HCT116 (cell line): ENCODE measurements around the gene TMEM217. TPM values are rescaled to one million over a fixed set of nuclear protein-coding genes. Genes with fewer than 3 reads are reported as not detected.

Experiments used
- ATAC-seq: fragments of 200-7000 bp; cut with Tn5 transposase; 2 replicates; pipeline ENCODE4 v1.9.1; 2020; ENCODE audit warnings: mild to moderate bottlenecking, moderate library complexity
- BruUV-seq: library from RNA; stranded (reverse); fragments of 400-500 nt; replicated peaks from 2 replicates; lab custom pipeline; 2021; lab: Mats Ljungman, UMichigan
- CTCF ChIA-PET: fragments of 300-600 bp; sonication (Branson Sonifier 250); formaldehyde crosslinking; loops from one replicate; lab custom pipeline; 2021; ENCODE audit warnings: antibody characterized with exemption; lab: Charles Lee
- POLR2A ChIA-PET: fragments of 300-600, 350-600 bp; sonication (Branson Sonifier 250); formaldehyde crosslinking; loops from one replicate; lab custom pipeline; 2021; ENCODE audit warnings: antibody characterized with exemption; lab: Charles Lee
- RAD21 ChIA-PET, 2 experiments: fragments of 300-600 bp; sonication (Branson Sonifier 250); formaldehyde crosslinking; loops; one replicate each; lab custom pipeline; 2023; ENCODE audit warnings: low total read pairs in 2 of 2; ENCODE audit not compliant: uncharacterized antibody in 2 of 2, unreplicated experiment in 2 of 2, low non-redundant PET in 1 of 2; lab: Charles Lee
- DNase-seq: peaks from one replicate; pipeline ENCODE4 v3.0.0-alpha.2; 2010; ENCODE audit warnings: low read depth, low spot score
- H2AFZ ChIP-seq: fragments of 200-600 bp; shearing (Covaris generic), sonication (generic); 2 replicates; pipeline ENCODE4 v1.6.1; 2017; ENCODE audit warnings: low read depth, mixed run types, mixed read lengths, antibody characterized with exemption, low read length; ENCODE audit not compliant: poor library complexity, severe bottlenecking
- H3K27ac ChIP-seq: 2 replicates; pipeline ENCODE4 v1.5.1; 2012; ENCODE audit warnings: low read depth, low read length
- H3K27me3 ChIP-seq: fragments of 200-600 bp; sonication (generic); 2 replicates; pipeline ENCODE4 v1.6.1; 2016; ENCODE audit warnings: mixed run types, low read length, mixed read lengths; ENCODE audit not compliant: insufficient read depth
- H3K36me3 ChIP-seq, 2 experiments: fragments of 200-500 bp in 1 of 2; fragments of 200-600 bp in 1 of 2; sonication (Bioruptor generic) in 1 of 2; sonication (generic) in 1 of 2; 2 replicates each; pipeline versions ENCODE4 v1.5.1 to v1.6.1; 2014 to 2016; ENCODE audit warnings: low read length in 2 of 2, inconsistent platforms in 1 of 2, mixed read lengths in 1 of 2, mixed run types in 1 of 2; ENCODE audit not compliant: insufficient read depth in 2 of 2, control insufficient read depth in 1 of 2
- H3K4me1 ChIP-seq, 2 experiments: fragments of 200-600 bp in 1 of 2; sonication (generic) in 1 of 2; 2 replicates each; pipeline versions ENCODE4 v1.5.1 to v1.6.1; 2012 to 2017; ENCODE audit warnings: low read length in 2 of 2, inconsistent platforms in 1 of 2, mild to moderate bottlenecking in 1 of 2, mixed read lengths in 1 of 2, mixed run types in 1 of 2, moderate library complexity in 1 of 2; ENCODE audit not compliant: insufficient read depth in 2 of 2, control insufficient read depth in 1 of 2
- H3K4me2 ChIP-seq: fragments of 200-600 bp; sonication (generic); 2 replicates; pipeline ENCODE4 v1.6.1; 2017; ENCODE audit warnings: mixed run types, low read length, mixed read lengths
- H3K4me3 ChIP-seq, 2 experiments: fragments of 200-600 bp in 1 of 2; sonication (generic) in 1 of 2; replicated peaks in 1 of 2; 2 replicates each; pipeline ENCODE4 v1.5.1; 2011 to 2016; ENCODE audit warnings: low read length in 2 of 2, control low read depth in 1 of 2, low read depth in 1 of 2, mild to moderate bottlenecking in 1 of 2, mixed read lengths in 1 of 2, mixed run types in 1 of 2
- H3K79me2 ChIP-seq: fragments of 200-600 bp; sonication (generic); 2 replicates; pipeline ENCODE4 v1.6.1; 2017; ENCODE audit warnings: mild to moderate bottlenecking, mixed run types, low read length, moderate library complexity, mixed read lengths; ENCODE audit not compliant: insufficient read depth
- H3K9ac ChIP-seq: fragments of 200-600 bp; sonication (generic); 2 replicates; pipeline ENCODE4 v1.6.1; 2016; ENCODE audit warnings: low read length, mixed read lengths
- H3K9me2 ChIP-seq: fragments of 200-600 bp; sonication (generic), shearing (Covaris generic); 2 replicates; pipeline ENCODE4 v1.6.1; 2017; ENCODE audit warnings: mixed run types, mild to moderate bottlenecking, moderate library complexity; ENCODE audit not compliant: insufficient read depth
- H3K9me3 ChIP-seq, 2 experiments: fragments of 200-500 bp in 1 of 2; fragments of 200-600 bp in 1 of 2; sonication (Bioruptor generic) in 1 of 2; sonication (generic) in 1 of 2; 2 replicates each; pipeline ENCODE4 v1.6.1; 2014 to 2017; ENCODE audit warnings: low read length in 2 of 2, mixed read lengths in 2 of 2, inconsistent platforms in 1 of 2, low read depth in 1 of 2, mild to moderate bottlenecking in 1 of 2, mixed run types in 1 of 2, moderate library complexity in 1 of 2; ENCODE audit not compliant: control insufficient read depth in 1 of 2, insufficient read depth in 1 of 2
- H4K20me1 ChIP-seq: fragments of 200-600 bp; sonication (generic), shearing (Covaris generic); 2 replicates; pipeline ENCODE4 v1.6.1; 2017; ENCODE audit warnings: mixed run types, mild to moderate bottlenecking, moderate library complexity; ENCODE audit not compliant: insufficient read depth
- EGR1 ChIP-seq: IDR thresholded peaks from 2 replicates; pipeline ENCODE4 v1.6.1; 2012; ENCODE audit warnings: low read depth
- ELF1 ChIP-seq: IDR thresholded peaks from 2 replicates; pipeline ENCODE4 v1.6.1; 2012; ENCODE audit warnings: low read depth, borderline replicate concordance
- EZH2 ChIP-seq: fragments of 200-600 bp; sonication (generic); IDR thresholded peaks from 2 replicates; pipeline ENCODE4 v1.6.1; 2017; ENCODE audit warnings: antibody characterized with exemption, mixed run types
- EZH2phosphoT487 ChIP-seq: fragments of 200-600 bp; IDR thresholded peaks from 2 replicates; pipeline ENCODE4 v1.6.1; 2018; ENCODE audit warnings: antibody characterized with exemption, borderline replicate concordance
- FOSL1 ChIP-seq: IDR thresholded peaks from 2 replicates; pipeline ENCODE4 v1.6.1; 2012; ENCODE audit warnings: low read depth
- JUND ChIP-seq: IDR thresholded peaks from 2 replicates; pipeline ENCODE4 v1.6.1; 2012
- POLR2AphosphoS5 ChIP-seq: IDR thresholded peaks from 2 replicates; pipeline ENCODE4 v1.6.1; 2011; ENCODE audit warnings: mild to moderate bottlenecking, low read depth, low read length, moderate library complexity
- RAD21 ChIP-seq: IDR thresholded peaks from 2 replicates; pipeline ENCODE4 v1.6.1; 2012; ENCODE audit warnings: low read depth, mild to moderate bottlenecking
- SRF ChIP-seq: IDR thresholded peaks from 2 replicates; pipeline ENCODE4 v1.6.1; 2012; ENCODE audit warnings: low read depth
- ZNF274 ChIP-seq: fragments of 200-500 bp; sonication (Bioruptor generic); IDR thresholded peaks from 2 replicates; pipeline ENCODE4 v1.6.1; 2014; ENCODE audit warnings: mild to moderate bottlenecking, low read depth, low read length, inconsistent platforms
- intact Hi-C: fragments of 100-400 bp; cut with micrococcal nuclease; formaldehyde crosslinking; loops from 2 replicates; pipeline ENCODE4 v1.10.0; 2022
- total RNA-seq: library from RNA; stranded (reverse); gene quantifications from one replicate; pipeline ENCODE4 v1.2.1, GENCODE V29; 2021; ENCODE audit not compliant: unreplicated experiment

Gene TMEM217
- total RNA-seq, 1 experiment from 2014 or later: 0.98 TPM

DNA sequence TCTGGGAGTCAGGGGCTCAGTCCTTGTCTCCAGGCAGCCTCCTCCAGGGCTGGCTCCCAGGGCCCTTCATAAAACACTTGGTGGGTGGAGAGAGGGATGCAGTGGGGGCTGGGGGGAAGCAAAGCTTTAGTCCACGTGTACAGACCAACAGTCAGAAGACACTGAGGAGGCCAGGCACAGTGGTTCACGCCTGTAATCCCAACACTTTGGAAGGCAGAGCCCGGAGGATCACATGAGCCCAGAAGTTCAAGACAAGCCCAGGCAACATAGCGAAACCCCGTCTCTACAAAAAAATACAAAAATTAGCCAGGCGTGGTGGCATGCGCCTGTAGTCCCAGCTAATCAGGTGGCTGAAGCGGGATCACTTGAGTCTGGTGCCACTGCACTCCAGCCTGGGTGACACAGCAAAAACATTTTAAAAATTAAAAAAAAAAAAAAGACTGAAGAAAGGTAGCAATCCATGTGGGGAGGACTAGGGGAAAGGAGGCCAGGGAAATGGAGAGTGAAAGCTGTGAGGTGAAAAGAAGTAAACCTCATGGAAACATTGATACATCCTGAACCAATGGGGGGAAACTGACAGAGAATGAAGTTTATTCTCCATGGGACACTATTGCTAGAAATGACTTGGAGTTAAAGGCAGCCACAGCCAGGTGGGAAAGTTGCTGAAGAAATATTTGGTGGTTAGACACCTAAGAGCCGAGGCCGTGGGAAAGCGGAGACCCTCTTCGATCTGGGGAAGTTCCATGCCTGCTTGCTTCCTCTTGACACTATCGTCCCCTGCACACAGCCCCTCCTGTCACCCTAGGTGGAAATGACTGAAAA lies 52.6 kb downstream of the TMEM217 start:
- no peaks in the 10 kb centered on the region for H3K9me3 ChIP-seq
- H3K4me1 ChIP-seq: peaks cover 15 to 39% of the 10 kb centered on the region in 2 experiments
- CTCF ChIA-PET: interaction anchor here (0.7 to 14.5 kb wide), 2 partner anchors 155 to 182 kb away, joined by 3 to 331 read pairs; no protein-coding TSS in a partner anchor
- intact Hi-C loops: loop anchor here (10.0 kb wide), 1 partner anchor 291 kb away; no protein-coding TSS in a partner anchor
- no peaks in the 10 kb centered on the region for H3K36me3 ChIP-seq
- no peak for ATAC-seq
- RAD21 ChIA-PET: no interaction called here
- no peaks in the 10 kb centered on the region for H3K27me3 ChIP-seq
- H3K79me2 ChIP-seq: no peaks in the 10 kb centered on the region
- H3K9ac ChIP-seq: no peak overlapping the region
- H3K27ac ChIP-seq: no peak overlapping the region
- BruUV-seq: no TSS peak
- 0 out of 2 replicates have a peak overlapping the region, but pooled peaks have one; percentile 2 for H3K4me2 ChIP-seq
- no peak for TF ChIP-seq RAD21
- no peak for TF ChIP-seq ZNF274
- no peak for TF ChIP-seq EZH2
- TF ChIP-seq ELF1: no peak
- TF ChIP-seq EGR1: no peak
- no peak for TF ChIP-seq SRF
- TF ChIP-seq JUND: no peak
- no peak for TF ChIP-seq EZH2phosphoT487
- TF ChIP-seq POLR2AphosphoS5: no peak
- no peak for TF ChIP-seq FOSL1
- TF ChIP-seq, all 23 proteins: peak for 0
- Histone ChIP-seq H3K4me3 (no peak overlapping the region), H2AFZ (no peak overlapping the region), H3K9me2 (no peaks in the 10 kb centered on the region), H4K20me1 (no peaks in the 10 kb centered on the region)
- POLR2A ChIA-PET: no interaction called here
- no peak for DNase-seq
